ENCODE data around the gene ITGAE. TPM values are rescaled to one million over a fixed set of nuclear protein-coding genes. Genes with fewer than 3 reads are reported as not detected.
"Not testable (repeated sequence)": the region's sequence is repeated elsewhere in the genome, so short reads cannot be mapped to it uniquely, and the experiment has no call there.

Gene ITGAE
- total RNA-seq, 4 donors from 2014 or later: 17.0 to 30.7 (median 22.2) TPM

DNA sequence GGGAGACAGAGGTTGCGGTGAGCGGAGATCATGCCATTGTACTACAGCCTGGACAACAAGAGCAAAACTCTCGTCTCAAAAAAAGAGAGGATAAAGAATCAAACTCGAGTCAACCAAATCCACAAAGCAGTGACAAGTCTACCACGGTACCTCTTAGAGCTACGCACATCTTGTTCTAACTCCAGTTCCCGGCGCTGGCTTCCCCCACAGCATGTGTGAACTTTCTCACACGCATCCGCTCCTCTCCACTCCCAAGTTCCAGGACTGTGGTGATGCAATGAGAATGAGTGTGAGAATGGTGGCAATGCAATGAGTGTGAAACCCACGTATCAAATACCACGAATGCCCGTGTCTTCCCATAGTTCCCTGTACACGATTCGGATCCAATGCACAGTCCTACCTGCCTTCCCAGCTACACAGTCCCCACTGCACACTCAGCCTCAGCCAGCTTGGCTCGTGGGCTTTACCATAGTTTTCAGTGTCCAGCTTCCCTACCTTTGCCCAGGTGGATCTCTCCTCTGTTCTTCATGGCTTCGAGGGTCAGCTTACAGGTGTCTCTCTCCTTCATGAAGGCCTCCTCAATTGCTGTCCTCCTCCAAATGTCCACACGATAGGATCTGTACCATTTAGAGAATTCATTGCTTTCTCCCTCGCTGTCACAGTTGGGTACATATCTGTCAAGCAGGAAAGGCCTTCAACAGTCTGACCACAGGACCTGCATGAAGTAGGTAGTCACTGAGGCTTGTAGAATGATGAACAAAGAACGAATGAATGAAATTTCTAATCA lies 95.9 kb downstream of the ITGAE start:
- no peak for DNase-seq (ENCODE audit: low spot score)
- no peak for ATAC-seq (ENCODE audit: low FRiP score)
- TF ChIP-seq, protein P1, sequence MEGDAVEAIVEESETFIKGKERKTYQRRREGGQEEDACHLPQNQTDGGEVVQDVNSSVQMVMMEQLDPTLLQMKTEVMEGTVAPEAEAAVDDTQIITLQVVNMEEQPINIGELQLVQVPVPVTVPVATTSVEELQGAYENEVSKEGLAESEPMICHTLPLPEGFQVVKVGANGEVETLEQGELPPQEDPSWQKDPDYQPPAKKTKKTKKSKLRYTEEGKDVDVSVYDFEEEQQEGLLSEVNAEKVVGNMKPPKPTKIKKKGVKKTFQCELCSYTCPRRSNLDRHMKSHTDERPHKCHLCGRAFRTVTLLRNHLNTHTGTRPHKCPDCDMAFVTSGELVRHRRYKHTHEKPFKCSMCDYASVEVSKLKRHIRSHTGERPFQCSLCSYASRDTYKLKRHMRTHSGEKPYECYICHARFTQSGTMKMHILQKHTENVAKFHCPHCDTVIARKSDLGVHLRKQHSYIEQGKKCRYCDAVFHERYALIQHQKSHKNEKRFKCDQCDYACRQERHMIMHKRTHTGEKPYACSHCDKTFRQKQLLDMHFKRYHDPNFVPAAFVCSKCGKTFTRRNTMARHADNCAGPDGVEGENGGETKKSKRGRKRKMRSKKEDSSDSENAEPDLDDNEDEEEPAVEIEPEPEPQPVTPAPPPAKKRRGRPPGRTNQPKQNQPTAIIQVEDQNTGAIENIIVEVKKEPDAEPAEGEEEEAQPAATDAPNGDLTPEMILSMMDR (IDR thresholded peaks at IDR 0.05): no peak

DNA sequence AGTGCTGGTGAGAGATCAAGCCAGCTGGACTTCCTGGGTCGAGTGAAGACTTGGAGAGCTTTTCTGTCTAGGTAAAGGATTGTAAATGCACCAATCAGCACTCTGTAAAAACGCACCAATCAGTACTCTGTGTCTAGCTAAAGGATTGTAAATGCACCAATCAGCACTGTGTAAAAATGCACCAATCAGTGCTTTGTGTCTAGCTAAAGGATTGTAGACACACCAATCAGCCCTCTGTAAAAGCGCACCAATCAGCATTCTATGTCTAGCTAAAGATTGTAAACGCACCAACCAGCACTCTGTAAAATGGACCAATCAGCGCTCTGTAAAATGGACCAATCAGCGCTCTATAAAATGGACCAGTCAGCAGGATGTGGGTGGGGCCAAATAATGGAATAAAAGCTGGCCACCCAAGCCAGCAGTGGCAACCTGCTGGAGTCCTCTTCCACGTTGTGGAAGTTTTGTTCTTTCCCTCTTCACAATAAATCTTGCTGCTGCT lies 98.9 kb downstream of the ITGAE start:
- not testable (repeated sequence) for ATAC-seq (ENCODE audit: low FRiP score)

GRCh38 chr17:3699951-3700350 lies 101.0 kb downstream of the ITGAE start:
- DNase-seq (ENCODE audit: low spot score): no peak
- no peak for ATAC-seq (ENCODE audit: low FRiP score)
- TF ChIP-seq, protein P1 (IDR thresholded peaks at IDR 0.05): no peak

More for the DNA sequence above, 98.9 kb downstream of the ITGAE start:
- DNase-seq (ENCODE audit: low spot score): not testable (repeated sequence)

DNA sequence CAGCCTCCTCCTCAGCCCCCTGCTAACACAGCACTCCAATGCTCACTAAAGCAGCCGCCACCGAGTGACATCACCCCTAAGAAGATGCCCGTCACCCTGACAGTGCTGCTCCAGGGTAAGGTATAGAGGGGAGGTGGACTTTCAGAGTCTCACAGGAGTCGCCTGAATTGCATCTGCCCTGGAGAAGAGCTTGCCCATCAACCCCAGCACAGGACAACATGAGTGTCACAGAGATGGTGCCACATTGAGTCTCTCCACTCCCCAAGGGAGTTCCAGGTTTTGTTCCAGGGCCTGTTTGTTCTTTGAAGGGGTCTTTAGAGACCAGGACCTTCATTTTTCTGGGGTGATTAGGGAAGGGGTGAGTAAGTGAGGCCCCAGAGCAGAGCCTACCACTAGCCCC lies 102.8 kb downstream of the ITGAE start:
- DNase-seq (ENCODE audit: low spot score): no peak
- no peak for ATAC-seq (ENCODE audit: low FRiP score)
- TF ChIP-seq, protein P1 (IDR thresholded peaks at IDR 0.05): no peak

DNA sequence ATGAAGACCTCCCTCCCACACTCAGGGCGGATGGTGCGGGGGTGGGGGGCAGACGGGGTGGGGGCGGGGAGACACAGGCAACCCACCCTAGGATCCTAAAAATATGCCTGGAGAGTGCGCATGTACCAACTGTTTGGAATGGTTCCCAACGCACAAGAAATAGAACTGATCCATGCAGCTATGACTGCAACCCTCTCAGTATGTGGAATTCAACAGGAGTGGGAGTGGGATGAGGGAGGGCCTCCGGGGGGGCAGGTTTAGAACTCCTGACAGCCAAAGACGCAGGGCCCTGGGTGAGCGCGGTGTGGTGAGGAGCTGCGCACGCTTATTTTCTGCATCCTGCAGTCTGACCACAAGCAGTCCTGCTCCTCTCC lies 103.9 kb downstream of the ITGAE start:
- ATAC-seq (ENCODE audit: low FRiP score): no peak
- no peak for DNase-seq (ENCODE audit: low spot score)
- TF ChIP-seq, protein P1 (IDR thresholded peaks at IDR 0.05): no peak

DNA sequence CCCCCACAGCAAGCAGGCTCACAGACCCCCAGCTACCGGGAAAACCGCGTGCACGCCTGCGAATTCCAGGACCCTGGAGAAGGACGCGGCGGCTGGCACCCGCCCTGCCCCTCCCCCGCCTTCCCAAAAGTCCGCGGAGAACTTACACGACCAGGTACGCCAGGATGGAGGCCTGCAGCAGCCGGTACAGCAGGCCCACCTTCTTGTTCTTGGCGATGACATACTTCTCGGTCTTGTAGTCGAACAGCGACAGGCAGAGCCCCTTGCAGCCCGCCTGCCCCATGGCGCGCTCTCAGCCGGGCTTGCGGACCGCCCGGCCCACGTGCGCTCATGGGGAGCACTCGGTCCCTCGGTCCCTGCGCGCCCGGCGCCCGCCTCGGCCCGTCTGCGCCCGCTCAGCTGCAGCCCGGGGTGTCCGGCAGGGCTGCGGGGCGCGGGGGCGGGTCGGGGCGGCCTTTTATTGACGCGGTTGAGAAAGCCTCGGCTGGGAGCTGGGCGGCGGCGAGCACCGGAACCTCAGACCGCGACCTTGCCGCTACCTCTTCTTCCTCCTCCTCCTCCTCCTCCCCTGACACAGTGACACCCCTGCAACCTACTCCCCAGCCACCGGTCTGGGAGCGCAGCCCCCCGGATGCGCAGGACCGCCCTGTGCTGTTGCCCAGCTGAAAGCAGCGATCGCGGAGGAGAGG lies 105.1 kb downstream of the ITGAE start, which contains the start of gene P2RX5:
Gene P2RX5, minus strand, starts transcription at position 433 of the 689 bp plus-strand sequence. Its CDS starts 150 bp downstream, at position 283.
- no peak for DNase-seq (ENCODE audit: low spot score)
- peak; percentile 35 for ATAC-seq (ENCODE audit: low FRiP score)
- TF ChIP-seq, protein P1 (IDR thresholded peaks at IDR 0.05): no peak

DNA sequence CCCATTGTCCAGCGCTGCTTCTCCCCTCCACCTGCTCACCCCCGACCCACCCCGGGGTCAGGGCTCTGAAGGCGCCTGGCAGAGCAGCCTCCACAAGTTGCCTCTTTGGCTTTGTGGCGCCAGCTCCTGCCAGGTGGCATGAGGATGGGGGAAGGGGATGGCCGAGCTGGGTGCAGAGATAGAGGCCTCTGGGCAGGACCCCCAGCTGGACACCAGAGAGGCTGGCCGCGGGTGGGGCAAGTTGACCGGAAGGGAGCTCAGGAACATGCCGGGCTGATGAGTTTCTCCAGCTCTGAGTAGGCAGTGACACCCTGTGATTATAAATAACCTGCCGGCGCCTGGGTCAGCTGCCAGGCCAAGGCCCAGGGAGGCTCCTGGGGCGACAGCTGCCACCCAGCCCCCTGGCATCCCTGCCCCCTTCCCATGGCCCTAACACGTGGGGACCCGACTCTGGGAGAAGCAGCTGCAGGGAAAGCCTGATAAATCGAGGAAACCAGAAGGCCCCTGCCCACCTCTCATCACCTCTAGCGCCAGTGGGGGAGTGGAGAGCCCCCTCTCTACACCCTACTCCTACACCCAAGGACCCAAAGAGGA lies 105.8 kb downstream of the ITGAE start:
- TF ChIP-seq, protein P1 (IDR thresholded peaks at IDR 0.05): no peak
- DNase-seq (ENCODE audit: low spot score): no peak
- peak; percentile 39 for ATAC-seq (ENCODE audit: low FRiP score)

Data from omental fat pad (tissue), 4 donors.